ENCODE data around the gene SALL1.

The SALL1 gene

GRCh38 chr16:51150888-51151320 lies at the start of gene SALL1:
SALL1 (minus strand) TSS chr16:51151270; CDS start chr16:51151241, 29 bp downstream.
- no peak for DNase-seq (ENCODE audit: low spot score)

- no peak for DNase-seq (ENCODE audit: low spot score)
Observed at GRCh38 chr16:51200793-51201192, 49.7 kb upstream of the SALL1 start.

GRCh38 chr16:51197953-51198748 lies 47.1 kb upstream of the SALL1 start:
- no peak for DNase-seq (ENCODE audit: low spot score)

GRCh38 chr16:51193879-51194278 lies 42.8 kb upstream of the SALL1 start:
- DNase-seq (ENCODE audit: low spot score) = no peak

GRCh38 chr16:51184702-51185433 lies 33.8 kb upstream of the SALL1 start:
- DNase-seq (ENCODE audit: low spot score) = no peak

GRCh38 chr16:51181503-51181811 lies 30.4 kb upstream of the SALL1 start:
- no peak for DNase-seq (ENCODE audit: low spot score)

- DNase-seq (ENCODE audit: low spot score) = no peak
Observed at GRCh38 chr16:51180719-51181502, 29.8 kb upstream of the SALL1 start.

GRCh38 chr16:51175081-51175480 lies 24.0 kb upstream of the SALL1 start:
- DNase-seq (ENCODE audit: low spot score) = peak; percentile 51

- DNase-seq (ENCODE audit: low spot score) = no peak
Observed at GRCh38 chr16:51172368-51172767, 21.3 kb upstream of the SALL1 start.

- no peak for DNase-seq (ENCODE audit: low spot score)
Observed at GRCh38 chr16:51168755-51169154, 17.7 kb upstream of the SALL1 start.

GRCh38 chr16:51167170-51167895 lies 16.3 kb upstream of the SALL1 start:
- DNase-seq (ENCODE audit: low spot score) = no peak

GRCh38 chr16:51166541-51166940 lies 15.5 kb upstream of the SALL1 start:
- DNase-seq (ENCODE audit: low spot score) = no peak

GRCh38 chr16:51166091-51166490 lies 15.0 kb upstream of the SALL1 start:
- DNase-seq (ENCODE audit: low spot score) = no peak

- DNase-seq (ENCODE audit: low spot score) = no peak
Observed at GRCh38 chr16:51165043-51165442, 14.0 kb upstream of the SALL1 start.

- DNase-seq (ENCODE audit: low spot score) = no peak
Observed at GRCh38 chr16:51164574-51164973, 13.5 kb upstream of the SALL1 start.

- peak; percentile 60 for DNase-seq (ENCODE audit: low spot score)
Observed at GRCh38 chr16:51163894-51164566, 13.0 kb upstream of the SALL1 start.

GRCh38 chr16:51163366-51163765 lies 12.3 kb upstream of the SALL1 start:
- DNase-seq (ENCODE audit: low spot score) = no peak

- no peak for DNase-seq (ENCODE audit: low spot score)
Observed at GRCh38 chr16:51161440-51162195, 10.5 kb upstream of the SALL1 start.

GRCh38 chr16:51159865-51160264 lies 8.8 kb upstream of the SALL1 start:
- DNase-seq (ENCODE audit: low spot score) = no peak

- no peak for DNase-seq (ENCODE audit: low spot score)
Observed at GRCh38 chr16:51159296-51159695, 8.2 kb upstream of the SALL1 start.

GRCh38 chr16:51157698-51158097 lies 6.6 kb upstream of the SALL1 start:
- DNase-seq (ENCODE audit: low spot score) = no peak
